CD1c-positive myeloid dendritic cell (primary cell): ENCODE measurements around the gene RAI1.

Experiments
- DNase-seq: peaks from one replicate; pipeline ENCODE4 v3.0.0-alpha.2; 2016; ENCODE audit errors: extremely low spot score

RAI1 gene

DNA sequence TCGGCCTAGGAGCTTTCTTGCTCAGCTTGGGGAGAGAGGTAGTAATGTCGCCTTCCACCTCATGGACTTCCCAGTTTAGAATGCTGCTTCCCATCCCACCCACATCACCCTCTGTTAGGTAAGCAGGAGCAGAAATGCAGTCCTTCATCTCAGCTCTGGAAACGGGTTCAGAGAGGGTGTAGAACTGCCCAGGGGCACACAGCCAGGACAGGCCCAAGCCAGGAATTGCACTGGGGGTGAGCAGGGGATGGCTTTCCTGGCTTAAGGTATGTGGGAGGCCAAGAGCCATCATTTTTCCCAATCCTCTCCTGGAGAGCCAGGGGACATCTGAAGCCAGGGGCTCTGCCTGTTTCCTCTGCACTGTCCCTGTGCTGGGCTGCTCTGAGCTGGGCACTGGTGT, 33.6 kb downstream of the RAI1 start:
- no peak for DNase-seq

DNA sequence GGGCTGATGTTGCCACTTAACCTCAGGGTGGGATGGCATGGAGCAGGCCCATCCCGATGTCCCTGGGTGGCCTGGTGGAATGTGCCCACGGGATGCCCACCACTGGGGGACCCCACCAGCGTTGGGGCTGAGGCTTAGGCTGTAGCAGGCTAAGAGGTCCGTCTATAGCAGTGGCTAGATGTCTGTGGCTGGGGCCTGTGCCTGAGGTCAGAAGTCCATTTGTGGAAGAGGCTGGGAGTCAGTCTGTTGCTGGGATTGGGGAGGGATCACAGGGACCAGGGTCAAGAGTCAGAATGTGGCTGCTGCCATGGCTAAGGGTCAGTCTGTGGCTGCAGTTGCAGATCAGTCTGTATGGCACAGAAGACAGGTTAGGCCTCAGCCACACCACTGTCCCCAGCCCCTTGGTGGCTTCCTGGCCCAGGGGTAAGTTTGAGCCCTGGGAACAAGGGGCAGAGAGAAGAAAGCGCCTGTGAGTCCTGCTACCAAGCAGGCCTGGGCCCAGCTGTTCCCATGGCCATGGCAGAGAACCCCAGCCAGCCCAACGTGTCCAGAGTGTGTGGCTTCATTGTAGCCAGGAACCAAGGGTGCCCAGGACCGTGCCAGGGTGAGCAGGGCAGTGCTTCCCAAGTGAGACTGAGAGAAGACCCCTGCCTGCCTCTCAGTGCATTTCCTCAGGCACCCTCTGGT, 35.7 kb downstream of the RAI1 start:
- no peak for DNase-seq

GRCh38 chr17:17718251-17718650, 37.0 kb downstream of the RAI1 start:
- no peak for DNase-seq

- no peak for DNase-seq
These were observed 38.1 kb downstream of the RAI1 start for GRCh38 chr17:17719199-17719940.

- no peak for DNase-seq
These were observed 38.8 kb downstream of the RAI1 start for GRCh38 chr17:17719966-17720543.

GRCh38 chr17:17721140-17721668, 39.9 kb downstream of the RAI1 start:
- no peak for DNase-seq

GRCh38 chr17:17722081-17722905, 41.0 kb downstream of the RAI1 start:
- no peak for DNase-seq

- peak; percentile 12 for DNase-seq
These were observed 41.7 kb downstream of the RAI1 start for GRCh38 chr17:17722906-17723353.

- DNase-seq, result peak; percentile 13
These were observed 42.4 kb downstream of the RAI1 start for GRCh38 chr17:17723354-17724261.

DNA sequence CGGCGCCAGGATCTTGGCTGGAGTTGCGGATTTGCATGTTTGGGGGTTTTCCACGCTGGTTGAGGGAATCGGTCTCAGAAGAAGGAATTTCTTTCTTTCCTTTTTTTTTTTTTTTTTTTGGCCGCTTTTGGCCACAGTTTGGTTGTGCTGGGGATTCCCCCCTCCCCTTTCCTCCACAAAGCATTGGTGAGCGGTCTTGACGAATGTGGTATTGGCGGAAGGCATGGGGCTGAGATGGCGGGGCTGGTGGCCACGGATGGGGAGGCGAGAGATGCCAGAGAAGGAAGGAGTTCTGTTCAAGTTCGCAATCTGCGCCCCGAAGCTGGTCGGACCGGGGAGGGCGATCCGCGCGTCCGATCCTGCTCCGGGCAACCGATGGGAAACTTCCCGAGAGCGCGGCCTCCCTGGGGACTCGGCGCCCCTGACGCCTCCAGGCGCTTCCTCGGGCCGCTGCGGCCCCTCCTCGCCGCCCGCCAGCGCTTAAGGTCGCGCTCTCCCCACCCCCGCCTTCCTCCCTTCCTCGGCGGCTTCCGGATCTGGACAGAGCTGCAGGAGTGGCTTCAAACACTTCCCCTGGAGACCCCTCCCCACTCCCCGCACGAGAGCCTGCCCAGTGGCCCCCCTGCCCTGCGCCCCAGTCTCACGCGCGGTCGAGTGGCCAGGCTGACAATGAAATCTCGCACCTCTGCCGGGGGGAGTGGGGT, 43.2 kb downstream of the RAI1 start:
- DNase-seq, result peak; percentile 28

GRCh38 chr17:17725011-17725751, 43.9 kb downstream of the RAI1 start:
- DNase-seq, result no peak

- DNase-seq, result peak; percentile 20
These were observed 44.6 kb downstream of the RAI1 start for GRCh38 chr17:17725752-17726457.

DNA sequence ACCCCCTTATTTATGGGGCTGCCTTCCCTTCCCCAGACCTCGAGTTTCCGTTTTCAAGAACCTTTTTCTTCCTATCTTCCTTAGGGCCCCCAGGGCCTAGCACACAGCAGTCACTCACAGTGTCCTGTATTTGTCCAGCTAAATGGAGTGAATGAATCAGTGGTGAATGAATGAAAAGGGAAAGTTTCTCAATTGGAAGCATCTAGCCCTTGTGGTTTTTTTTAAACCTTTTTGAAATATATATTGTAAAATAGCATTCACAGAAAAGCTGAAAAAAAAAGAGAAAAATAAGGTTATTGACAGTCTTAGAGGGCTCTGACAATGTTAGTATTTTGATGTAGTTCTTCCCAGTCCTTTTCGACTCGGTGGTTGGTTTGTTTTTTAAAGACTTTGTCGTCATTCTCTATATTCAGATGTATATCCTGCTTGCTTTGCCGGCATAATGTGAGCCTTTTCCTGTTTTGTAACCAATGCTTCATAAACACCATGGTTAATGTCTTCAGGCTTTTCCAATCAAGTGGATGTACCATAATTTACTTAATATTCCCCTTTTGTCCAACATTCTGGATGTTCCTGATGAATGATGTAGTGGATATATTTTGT, 45.3 kb downstream of the RAI1 start:
- DNase-seq, result no peak

- peak; percentile 15 for DNase-seq
These were observed 45.9 kb downstream of the RAI1 start for GRCh38 chr17:17727111-17727659.

DNA sequence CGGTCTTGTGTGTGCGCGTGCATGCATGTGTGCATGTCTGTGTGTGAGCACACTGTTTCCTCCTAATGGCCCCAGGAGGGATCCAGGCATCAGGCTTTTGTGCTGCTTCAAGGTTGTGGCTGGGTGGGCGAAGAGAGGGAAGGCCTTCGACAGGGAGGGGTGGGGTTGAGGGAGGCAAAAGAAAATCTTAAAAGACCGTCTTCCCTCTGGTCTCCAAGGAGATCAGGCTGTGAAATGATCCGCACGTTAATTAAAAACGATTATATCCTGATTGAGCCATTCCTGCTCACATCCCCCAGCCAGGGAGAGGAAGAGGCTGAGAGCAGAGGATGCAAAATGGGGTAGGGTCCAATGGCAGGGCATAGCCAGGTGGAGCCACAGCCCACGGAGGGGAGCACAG, 46.9 kb downstream of the RAI1 start:
- no peak for DNase-seq

- DNase-seq, result no peak
These were observed 47.4 kb downstream of the RAI1 start for GRCh38 chr17:17728550-17729251.

DNA sequence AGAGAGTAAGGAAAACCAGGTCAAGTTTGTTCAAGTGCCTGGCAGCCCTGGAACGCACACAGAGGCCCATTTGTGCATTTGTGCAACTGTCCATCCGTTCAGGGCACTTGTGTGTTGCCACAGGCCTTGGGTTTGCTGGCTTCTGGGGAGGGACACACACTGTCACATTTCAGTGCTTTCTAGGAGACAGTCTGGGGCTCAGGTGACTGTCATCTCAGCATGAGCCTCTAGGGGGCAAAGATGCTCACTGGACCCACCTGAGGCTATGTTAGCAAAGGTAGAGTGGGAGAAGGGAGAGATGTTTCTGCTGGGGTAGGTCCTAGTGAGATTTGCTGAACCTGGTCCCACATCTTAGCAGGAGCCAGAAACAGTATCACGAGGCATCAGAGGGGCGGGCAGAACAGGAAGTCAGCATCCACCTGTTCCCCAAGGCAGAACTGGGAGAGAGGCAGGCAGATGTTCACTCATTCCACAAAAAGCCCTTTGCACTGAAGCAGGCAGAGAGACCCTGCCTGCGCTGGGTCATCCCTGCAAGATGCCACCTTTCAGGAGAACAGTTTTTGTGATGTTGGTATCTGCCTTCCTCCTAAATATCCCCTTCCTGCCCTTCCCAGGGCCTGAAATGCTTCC, 48.5 kb downstream of the RAI1 start:
- DNase-seq, result peak; percentile 25
